IMR-90 (cell line): ENCODE results near the gene TGM2. TPM values are rescaled to one million over a fixed set of nuclear protein-coding genes. Genes with fewer than 3 reads are reported as not detected.

Experiments used
- ATAC-seq: fragments of 200-7000 bp; cut with Tn5 transposase; 2 replicates; pipeline ENCODE4 v1.9.1; 2020; ENCODE audit warnings: low read depth, mild to moderate bottlenecking, moderate library complexity
- BruUV-seq: library from RNA; stranded (reverse); fragments of 400-500 nt; replicated peaks from 2 replicates; lab custom pipeline; 2021; lab: Mats Ljungman, UMichigan
- CTCF ChIA-PET: fragments of 300-600 bp; formaldehyde crosslinking; extraction: SDS; loops from one replicate; lab custom pipeline; 2021; ENCODE audit warnings: antibody characterized with exemption; lab: Yijun Ruan, JAX
- POLR2A ChIA-PET: fragments of 300-600 bp; sonication (Branson Sonifier 250); formaldehyde crosslinking; loops from one replicate; lab custom pipeline; 2022; ENCODE audit warnings: antibody characterized with exemption; ENCODE audit not compliant: unreplicated experiment; lab: Charles Lee
- DNase-seq: peaks from one replicate; pipeline ENCODE4 v3.0.0; 2013
- H2AFZ ChIP-seq: replicated peaks from 2 replicates; pipeline ENCODE3; 2013; ENCODE audit warnings: low read length, mild to moderate bottlenecking; ENCODE audit not compliant: poor library complexity
- H2AK5ac ChIP-seq: 2 replicates; pipeline ENCODE4 v1.6.1; 2013; ENCODE audit warnings: low read depth, low read length, inconsistent platforms
- H2AK9ac ChIP-seq: replicated peaks from 2 replicates; pipeline ENCODE3; 2013; ENCODE audit warnings: mild to moderate bottlenecking, low read depth, low read length, moderate library complexity; ENCODE audit not compliant: poor library complexity
- H2BK120ac ChIP-seq: 2 replicates; pipeline ENCODE4 v1.6.1; 2013; ENCODE audit warnings: low read depth, low read length, inconsistent platforms
- H2BK15ac ChIP-seq: 3 replicates; pipeline ENCODE4 v1.6.1; 2013; ENCODE audit warnings: low read depth, low read length, inconsistent platforms
- H2BK20ac ChIP-seq: 2 replicates; pipeline ENCODE4 v1.6.1; 2013; ENCODE audit warnings: low read depth, mild to moderate bottlenecking, inconsistent platforms, low read length, moderate library complexity
- H2BK5ac ChIP-seq: 2 replicates; pipeline ENCODE4 v1.6.1; 2013; ENCODE audit warnings: mild to moderate bottlenecking, low read depth, low read length, inconsistent platforms; ENCODE audit not compliant: poor library complexity, severe bottlenecking
- H3K14ac ChIP-seq: replicated peaks from 2 replicates; pipeline ENCODE4 v1.6.1; 2013; ENCODE audit warnings: low read depth, low read length, inconsistent platforms
- H3K18ac ChIP-seq: 2 replicates; pipeline ENCODE4 v1.6.1; 2013; ENCODE audit warnings: low read depth, low read length, control low read depth
- H3K23ac ChIP-seq: 2 replicates; pipeline ENCODE4 v1.6.1; 2013; ENCODE audit warnings: low read depth, low read length, inconsistent platforms
- H3K27ac ChIP-seq: 2 replicates; pipeline ENCODE4 v1.5.1; 2013; ENCODE audit warnings: mild to moderate bottlenecking, control low read depth, low read length; ENCODE audit not compliant: insufficient read depth
- H3K27me3 ChIP-seq: 2 replicates; pipeline ENCODE4 v1.6.1; 2013; ENCODE audit warnings: low read length; ENCODE audit not compliant: control insufficient read depth, insufficient read depth
- H3K36me3 ChIP-seq: 2 replicates; pipeline ENCODE4 v1.6.1; 2013; ENCODE audit warnings: low read length, mixed read lengths; ENCODE audit not compliant: control insufficient read depth, insufficient read depth
- H3K4ac ChIP-seq: 2 replicates; pipeline ENCODE4 v1.6.1; 2013; ENCODE audit warnings: low read depth, low read length, inconsistent platforms
- H3K4me1 ChIP-seq: 2 replicates; pipeline ENCODE4 v1.6.1; 2013; ENCODE audit warnings: low read length, mixed read lengths; ENCODE audit not compliant: control insufficient read depth, insufficient read depth
- H3K4me2 ChIP-seq: 2 replicates; pipeline ENCODE4 v1.6.1; 2013; ENCODE audit warnings: low read depth, mild to moderate bottlenecking, control low read depth, low read length, moderate library complexity
- H3K4me3 ChIP-seq: 2 replicates; pipeline ENCODE4 v1.5.1; 2013; ENCODE audit warnings: low read depth, mild to moderate bottlenecking, control low read depth, low read length, moderate library complexity; ENCODE audit not compliant: insufficient read depth
- H3K56ac ChIP-seq: 2 replicates; pipeline ENCODE4 v1.6.1; 2013; ENCODE audit warnings: low read length, inconsistent platforms; ENCODE audit not compliant: insufficient read depth; ENCODE audit errors: extremely low read depth
- H3K79me1 ChIP-seq, 2 experiments: 2 replicates each; pipeline ENCODE4 v1.6.1; 2013; ENCODE audit warnings: low read length in 2 of 2, inconsistent platforms in 1 of 2, low read depth in 1 of 2
- H3K9ac ChIP-seq: 2 replicates; pipeline ENCODE4 v1.6.1; 2013; ENCODE audit warnings: low read depth, low read length, control low read depth
- H3K9me1 ChIP-seq: 2 replicates; pipeline ENCODE4 v1.6.1; 2013; ENCODE audit warnings: low read length, inconsistent platforms; ENCODE audit not compliant: insufficient read depth
- H3K9me3 ChIP-seq: 2 replicates; pipeline ENCODE4 v1.6.1; 2013; ENCODE audit warnings: low read length; ENCODE audit not compliant: control insufficient read depth, insufficient read depth
- H4K20me1 ChIP-seq: 2 replicates; pipeline ENCODE4 v1.6.1; 2013; ENCODE audit warnings: low read length, inconsistent platforms; ENCODE audit not compliant: insufficient read depth
- H4K5ac ChIP-seq: 2 replicates; pipeline ENCODE4 v1.6.1; 2013; ENCODE audit warnings: mild to moderate bottlenecking, low read depth, low read length, control low read depth
- H4K8ac ChIP-seq, 2 experiments: 2 replicates each; pipeline ENCODE4 v1.6.1; 2013; ENCODE audit warnings: low read depth in 2 of 2, low read length in 2 of 2, control low read depth in 1 of 2, inconsistent platforms in 1 of 2
- H4K91ac ChIP-seq: 2 replicates; pipeline ENCODE4 v1.6.1; 2013; ENCODE audit warnings: low read depth, low read length, inconsistent platforms; ENCODE audit not compliant: insufficient read depth
- BHLHE40 ChIP-seq: fragments of 150-350 bp; IDR thresholded peaks from 2 replicates; pipeline ENCODE4 v1.6.1; 2016; ENCODE audit warnings: mild to moderate bottlenecking, low read depth, low read length
- FOS ChIP-seq: fragments of 150-350 bp; IDR thresholded peaks from 2 replicates; pipeline ENCODE4 v1.6.1; 2016; ENCODE audit warnings: low read depth, low read length
- MAFK ChIP-seq: IDR thresholded peaks from 2 replicates; pipeline ENCODE4 v1.6.1; 2012; ENCODE audit warnings: low read depth, low read length, improper control_type of control experiment
- MAZ ChIP-seq: IDR thresholded peaks from 2 replicates; pipeline ENCODE4 v1.6.1; 2012; ENCODE audit warnings: low read depth, mild to moderate bottlenecking, low read length, improper control_type of control experiment, moderate library complexity, borderline replicate concordance
- POLR2A ChIP-seq: IDR thresholded peaks from 2 replicates; pipeline ENCODE4 v1.6.1; 2012; ENCODE audit warnings: mild to moderate bottlenecking, low read depth, low read length
- RCOR1 ChIP-seq: IDR thresholded peaks from 2 replicates; pipeline ENCODE4 v1.6.1; 2012; ENCODE audit warnings: mild to moderate bottlenecking, low read length, improper control_type of control experiment; ENCODE audit not compliant: insufficient replicate concordance
- SMC3 ChIP-seq: fragments of 150-350 bp; IDR thresholded peaks from 2 replicates; pipeline ENCODE4 v1.6.1; 2016; ENCODE audit warnings: low read depth, mild to moderate bottlenecking, antibody characterized with exemption, low read length, moderate library complexity
- WGBS, 2 experiments: methylation state at CpG; one replicate each; pipeline versions ENCODE4 v1.1.5 to v1.1.7; 2013; ENCODE audit warnings: missing lambda C conversion rate in 2 of 2; ENCODE audit not compliant: insufficient read length in 1 of 2; ENCODE audit errors: extremely low coverage in 2 of 2; 5-methylcytosine and 5-hydroxymethylcytosine counted together
- dilution Hi-C: fragments of 300-500 bp; cut with HindIII; formaldehyde crosslinking; loops from one replicate; pipeline ENCODE4 v1.14.3; 2018; ENCODE audit warnings: low sequenced_read_pairs; ENCODE audit not compliant: unreplicated experiment
- in situ Hi-C: fragments of 300-500 bp; cut with MboI; formaldehyde crosslinking; loops from 3 replicates; pipeline ENCODE4 v1.14.3; 2019; ENCODE audit warnings: low sequenced_read_pairs, inconsistent platforms, mixed read lengths
- intact Hi-C: fragments of 100-400 bp; cut with micrococcal nuclease; formaldehyde crosslinking; loops from 2 replicates; pipeline ENCODE4 v1.10.0; 2022
- polyA plus RNA-seq, 3 experiments: library from polyadenylated mRNA; depleted of rRNA; stranded (reverse); fragments of >200 nt; gene quantifications; 2 replicates each; pipeline ENCODE4 v1.2.3, GENCODE V29; 2012; ENCODE audit warnings: low replicate concordance in 1 of 3
- total RNA-seq: library from RNA; depleted of rRNA; stranded (reverse); fragments of >200 nt; gene quantifications from 2 replicates; pipeline ENCODE4 v1.2.3, GENCODE V29; 2012
- TF ChIP-seq, protein P1 (sequence below): fragments of 150-350 bp; IDR thresholded peaks from 2 replicates; pipeline ENCODE4 v1.6.1; 2016; ENCODE audit warnings: low read depth, mild to moderate bottlenecking, low read length, moderate library complexity, borderline replicate concordance

The TGM2 gene
- total and polyA plus RNA-seq, 2 of the 4 experiments (the other 2 are of a cell fraction) = 239 to 268 TPM

DNA sequence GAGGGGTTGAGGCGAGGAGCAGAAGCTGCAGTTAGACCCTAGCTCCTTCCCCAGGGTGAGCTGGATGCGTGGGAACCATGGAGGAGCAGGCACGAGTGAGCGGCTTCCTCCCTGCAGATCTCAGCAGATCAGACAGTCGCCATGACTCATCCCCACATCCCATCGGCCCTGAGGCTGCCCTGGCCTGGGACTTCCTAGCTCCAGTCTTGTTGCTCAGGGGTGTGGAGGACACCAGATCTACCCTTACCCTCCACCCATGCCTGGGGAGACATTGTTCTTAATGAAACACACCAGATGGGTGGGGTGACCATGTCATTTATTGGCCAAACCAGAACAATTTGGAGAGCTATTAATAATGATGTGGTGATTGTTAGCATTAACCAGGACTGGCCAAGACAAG is 36.3 kb upstream of the TGM2 start:
- Histone ChIP-seq H2BK20ac (peak overlapping the region; percentile 66), H3K56ac (no peak overlapping the region), H4K8ac (peak overlapping the region in 1 of 2 experiments; percentile 84; a peak in 2 of 4 replicates), H4K20me1 (no peaks in the 10 kb centered on the region), H3K4me1 (peaks cover 27% of the 10 kb centered on the region), H2AFZ (peak overlapping the region; percentile 69), H3K14ac (peak overlapping the region; percentile 73), H2BK5ac (peak overlapping the region; percentile 68), H4K91ac (peak overlapping the region; percentile 62), H3K4me3 (no peak overlapping the region), H3K23ac (no peak overlapping the region), H3K9me3 (no peaks in the 10 kb centered on the region), H2BK120ac (peak overlapping the region; percentile 76), H4K5ac (peak overlapping the region; percentile 58; the same call in 1 of the 2 replicates), H3K9ac (no peak overlapping the region), H2BK15ac (peak overlapping the region; percentile 86; the same call in 2 of the 3 replicates), H3K18ac (peak overlapping the region; percentile 44), H3K4ac (peak overlapping the region; percentile 61), H3K79me1 (no peaks in the 10 kb centered on the region), H2AK9ac (peak overlapping the region; percentile 92), H3K27ac (0 out of 2 replicates have a peak overlapping the region, but pooled peaks have one; percentile 10), H3K4me2 (no peak overlapping the region), H2AK5ac (peak overlapping the region; percentile 90), H3K36me3 (no peaks in the 10 kb centered on the region), H3K27me3 (no peaks in the 10 kb centered on the region), H3K9me1 (peaks cover 31% of the 10 kb centered on the region)
- 100% methylated on average over 1 of the region's 6 CpGs; no CpG with 5 or more reads in 1 of the 2 experiments for WGBS, 2 experiments
- dilution Hi-C loops (no loop called here), in situ Hi-C loops (no loop called here), intact Hi-C loops (no loop called here)
- POLR2A ChIA-PET = no interaction called here
- CTCF ChIA-PET = no interaction called here
- TF ChIP-seq POLR2A (no peak), MAZ (0 out of 2 replicates have a peak, but pooled peaks have one; percentile 18), MAFK (0 out of 2 replicates have a peak, but pooled peaks have one; percentile 23), RCOR1 (no peak), SMC3 (0 out of 2 replicates have a peak, but pooled peaks have one; percentile 6), FOS (peak; percentile 89), BHLHE40 (peak; percentile 91)
- TF ChIP-seq, protein P1, sequence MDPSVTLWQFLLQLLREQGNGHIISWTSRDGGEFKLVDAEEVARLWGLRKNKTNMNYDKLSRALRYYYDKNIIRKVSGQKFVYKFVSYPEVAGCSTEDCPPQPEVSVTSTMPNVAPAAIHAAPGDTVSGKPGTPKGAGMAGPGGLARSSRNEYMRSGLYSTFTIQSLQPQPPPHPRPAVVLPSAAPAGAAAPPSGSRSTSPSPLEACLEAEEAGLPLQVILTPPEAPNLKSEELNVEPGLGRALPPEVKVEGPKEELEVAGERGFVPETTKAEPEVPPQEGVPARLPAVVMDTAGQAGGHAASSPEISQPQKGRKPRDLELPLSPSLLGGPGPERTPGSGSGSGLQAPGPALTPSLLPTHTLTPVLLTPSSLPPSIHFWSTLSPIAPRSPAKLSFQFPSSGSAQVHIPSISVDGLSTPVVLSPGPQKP = no peak
- BruUV-seq = no TSS peak
- ATAC-seq = peak; percentile 63
- DNase-seq = peak; percentile 93
